ENCODE measurements around the gene SSBP3.

DNA sequence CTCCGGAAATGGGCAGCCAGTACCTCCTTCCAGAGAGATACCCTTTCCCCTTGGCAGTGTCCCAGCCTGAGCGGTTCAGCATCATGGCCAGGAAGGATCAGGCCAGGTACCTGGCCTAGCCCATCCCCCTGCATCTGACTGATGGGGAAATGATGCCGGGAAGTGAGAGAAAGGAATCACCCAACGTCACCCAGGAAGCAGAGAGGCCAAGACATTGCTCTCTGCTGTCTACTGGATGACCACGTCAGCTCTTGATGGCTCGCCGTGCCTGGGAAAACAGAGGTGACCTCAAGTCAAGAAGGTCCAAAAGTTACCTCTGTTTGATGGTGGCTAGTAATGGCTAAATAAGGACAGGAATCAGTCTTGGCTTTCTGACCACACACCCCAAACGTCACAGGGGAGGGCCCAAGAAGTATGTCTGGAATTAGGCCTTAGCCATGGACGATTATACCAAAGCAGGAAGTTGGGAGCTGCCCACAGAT, 127.2 kb downstream of the SSBP3 start:
- TF ChIP-seq, protein P1, sequence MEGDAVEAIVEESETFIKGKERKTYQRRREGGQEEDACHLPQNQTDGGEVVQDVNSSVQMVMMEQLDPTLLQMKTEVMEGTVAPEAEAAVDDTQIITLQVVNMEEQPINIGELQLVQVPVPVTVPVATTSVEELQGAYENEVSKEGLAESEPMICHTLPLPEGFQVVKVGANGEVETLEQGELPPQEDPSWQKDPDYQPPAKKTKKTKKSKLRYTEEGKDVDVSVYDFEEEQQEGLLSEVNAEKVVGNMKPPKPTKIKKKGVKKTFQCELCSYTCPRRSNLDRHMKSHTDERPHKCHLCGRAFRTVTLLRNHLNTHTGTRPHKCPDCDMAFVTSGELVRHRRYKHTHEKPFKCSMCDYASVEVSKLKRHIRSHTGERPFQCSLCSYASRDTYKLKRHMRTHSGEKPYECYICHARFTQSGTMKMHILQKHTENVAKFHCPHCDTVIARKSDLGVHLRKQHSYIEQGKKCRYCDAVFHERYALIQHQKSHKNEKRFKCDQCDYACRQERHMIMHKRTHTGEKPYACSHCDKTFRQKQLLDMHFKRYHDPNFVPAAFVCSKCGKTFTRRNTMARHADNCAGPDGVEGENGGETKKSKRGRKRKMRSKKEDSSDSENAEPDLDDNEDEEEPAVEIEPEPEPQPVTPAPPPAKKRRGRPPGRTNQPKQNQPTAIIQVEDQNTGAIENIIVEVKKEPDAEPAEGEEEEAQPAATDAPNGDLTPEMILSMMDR (IDR thresholded peaks at IDR 0.05; ENCODE audit: low read depth, low read length), result no peak
- no peak for TF ChIP-seq EZH2phosphoT487 (IDR thresholded peaks at IDR 0.05; ENCODE audit: low read depth)
